HG02943 (cell line): ENCODE measurements around the gene DYNC1I1.
A peak's percentile ranks its signal among the peaks of the same experiment; 100 is the strongest.

ENCODE experiments used
- ATAC-seq: cut with Tn5 transposase; IDR thresholded peaks from one replicate; pipeline ENCODE4 v1.9.1; 2021; ENCODE audit warnings: mild to moderate bottlenecking, low read depth, moderate library complexity; ENCODE audit not compliant: unreplicated experiment

The DYNC1I1 gene

DNA sequence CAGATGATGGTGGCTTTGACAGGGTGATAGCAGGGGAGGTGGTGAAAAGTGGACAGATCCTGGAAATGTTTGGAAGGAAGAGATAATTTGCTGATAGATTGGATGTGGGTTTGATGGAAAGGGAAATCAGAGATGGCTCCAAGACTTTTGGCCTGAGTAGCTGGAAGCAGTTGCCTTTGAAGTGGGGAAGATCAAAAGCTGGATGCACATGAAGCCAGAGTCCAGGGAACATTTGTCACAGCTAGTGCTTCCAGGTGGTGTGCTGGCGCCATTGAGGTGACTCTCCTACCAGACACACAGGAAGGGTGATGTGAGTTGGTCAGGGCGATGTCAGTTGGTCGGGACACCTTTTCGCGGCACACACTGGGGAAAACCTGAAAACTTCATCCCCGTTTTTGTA is 15.9 kb downstream of the DYNC1I1 start:
- no peak for ATAC-seq

- ATAC-seq = no peak
Observed at GRCh38 chr7:95788884-95789283, 16.5 kb downstream of the DYNC1I1 start.

DNA sequence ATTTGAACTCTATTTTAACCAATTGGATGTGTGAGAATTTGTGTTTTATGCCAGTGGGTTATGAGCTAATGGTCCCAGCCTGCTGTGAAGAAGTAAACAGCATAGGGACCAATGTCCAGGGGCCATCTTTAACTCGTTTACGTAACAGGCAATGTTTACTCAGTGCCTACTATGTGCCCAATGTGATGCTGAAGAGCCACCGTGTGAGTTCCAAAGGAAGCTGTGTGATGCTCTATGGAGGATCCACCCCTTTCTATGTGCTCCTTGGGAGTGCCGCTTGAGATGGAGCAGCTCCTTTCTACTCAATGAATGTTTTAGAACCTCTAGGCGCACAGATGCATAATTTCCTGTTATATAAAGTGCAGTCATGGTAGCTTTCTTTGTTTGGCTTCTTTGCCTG is 21.3 kb downstream of the DYNC1I1 start:
- ATAC-seq = no peak

- ATAC-seq = no peak
Observed at GRCh38 chr7:95794917-95795515, 22.7 kb downstream of the DYNC1I1 start.

- no peak for ATAC-seq
Observed at GRCh38 chr7:95796617-95797016, 24.3 kb downstream of the DYNC1I1 start.

DNA sequence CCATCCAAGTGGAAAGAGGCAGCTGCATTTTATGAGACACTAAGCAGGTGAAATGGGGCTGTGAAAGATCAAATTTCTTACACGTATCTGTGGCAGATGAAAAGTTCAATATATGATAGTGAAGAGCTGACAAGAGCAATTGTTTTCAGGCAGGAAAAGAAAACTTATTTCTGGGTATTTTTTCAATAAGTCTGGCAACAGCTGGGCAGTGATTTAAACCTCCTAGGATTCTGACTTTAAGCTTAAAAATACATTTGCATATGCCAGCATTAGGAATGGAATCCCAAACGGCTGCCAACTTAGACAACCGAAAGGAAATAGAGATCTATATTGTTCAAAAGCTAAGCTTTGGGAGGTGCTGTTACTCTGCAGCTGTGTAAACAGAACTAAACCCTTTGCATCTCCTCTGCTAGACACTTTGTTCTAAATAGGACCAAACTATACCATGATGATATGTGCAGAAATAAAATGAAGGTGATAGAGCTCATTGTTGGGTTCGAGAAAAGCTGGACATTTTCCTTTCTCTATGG is 26.1 kb downstream of the DYNC1I1 start:
- ATAC-seq = no peak

DNA sequence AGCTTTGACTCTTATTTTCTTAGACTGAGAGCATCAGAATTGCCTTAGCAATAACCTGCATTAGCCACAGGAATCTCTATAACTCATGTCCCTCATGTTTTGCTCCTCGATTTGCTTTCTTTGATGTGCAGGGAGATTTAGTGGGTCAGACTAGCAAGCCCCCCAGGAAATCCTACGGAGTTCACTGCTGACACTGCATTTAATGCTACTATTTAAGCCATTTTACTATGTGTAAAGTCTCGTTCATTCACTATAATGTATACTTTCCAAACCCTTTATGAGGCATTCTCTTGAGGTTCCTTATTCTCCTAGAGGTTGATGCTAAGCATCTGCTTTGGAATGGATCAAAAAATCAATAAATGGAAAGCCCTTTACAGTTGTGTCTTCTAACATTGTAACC is 28.4 kb downstream of the DYNC1I1 start:
- no peak for ATAC-seq

- ATAC-seq = no peak
Observed at GRCh38 chr7:95802270-95802669, 29.9 kb downstream of the DYNC1I1 start.

- ATAC-seq = no peak
Observed at GRCh38 chr7:95804052-95804451, 31.7 kb downstream of the DYNC1I1 start.

DNA sequence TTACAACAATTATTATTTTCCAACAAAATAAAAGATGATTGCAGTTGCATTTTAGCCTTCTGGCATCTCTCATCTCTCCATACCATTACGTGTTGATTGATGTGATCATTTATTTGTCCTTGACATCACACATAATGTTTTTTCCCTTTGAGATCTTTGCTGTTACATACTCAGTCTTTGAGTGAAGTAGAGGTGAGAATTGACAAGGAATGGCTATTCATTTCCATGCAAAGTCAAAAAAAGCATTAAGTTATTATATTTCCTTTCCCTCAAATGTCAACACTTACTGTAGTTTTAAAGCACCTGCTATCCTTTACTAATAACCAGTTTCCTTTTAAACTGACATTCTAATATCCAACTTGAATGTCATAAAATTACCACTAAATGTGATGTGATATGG is 33.6 kb downstream of the DYNC1I1 start:
- no peak for ATAC-seq

- ATAC-seq = no peak
Observed at GRCh38 chr7:95808396-95808795, 36.0 kb downstream of the DYNC1I1 start.

GRCh38 chr7:95811846-95812445 is 39.6 kb downstream of the DYNC1I1 start:
- ATAC-seq = no peak

DNA sequence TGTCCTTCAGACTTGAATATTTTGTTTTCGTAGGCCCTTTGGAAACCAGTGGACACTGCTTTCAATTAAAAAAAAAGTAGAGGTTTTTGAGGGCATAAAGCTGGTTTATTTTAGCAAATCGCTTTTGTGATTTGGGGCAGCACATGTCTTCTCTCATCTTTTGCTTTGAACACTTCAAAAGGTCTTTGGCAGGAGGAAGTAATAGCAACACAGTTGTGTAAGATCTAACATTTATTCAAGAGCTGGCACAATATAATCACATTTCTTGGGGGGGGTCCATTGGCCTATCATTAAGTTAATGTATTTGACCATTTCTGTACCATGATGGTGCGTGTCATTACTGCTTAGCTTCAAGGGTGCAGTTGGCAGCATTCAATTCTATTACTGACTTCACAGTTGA is 42.4 kb downstream of the DYNC1I1 start:
- no peak for ATAC-seq

GRCh38 chr7:95817866-95818640 is 45.7 kb downstream of the DYNC1I1 start:
- ATAC-seq = no peak

DNA sequence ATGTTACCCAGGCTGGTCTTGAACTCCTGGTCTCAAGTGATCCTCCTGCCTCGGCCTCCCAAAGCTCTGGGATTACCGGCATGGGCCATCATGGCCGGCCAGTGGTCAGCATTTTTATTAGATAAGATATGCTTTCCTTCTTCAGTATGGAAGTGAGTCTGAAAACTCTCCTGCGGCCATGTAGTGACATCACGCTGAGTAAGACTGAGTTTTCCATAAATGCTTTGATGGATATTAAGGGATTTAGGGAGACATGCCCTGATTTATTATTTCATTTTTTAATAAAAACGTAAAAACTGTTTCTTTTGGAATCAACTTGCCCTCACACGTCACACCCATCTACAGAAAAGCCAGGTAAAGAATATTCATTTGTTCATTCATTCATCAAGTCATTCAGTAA is 48.4 kb downstream of the DYNC1I1 start:
- no peak for ATAC-seq

GRCh38 chr7:95822717-95823116 is 50.4 kb downstream of the DYNC1I1 start:
- no peak for ATAC-seq

DNA sequence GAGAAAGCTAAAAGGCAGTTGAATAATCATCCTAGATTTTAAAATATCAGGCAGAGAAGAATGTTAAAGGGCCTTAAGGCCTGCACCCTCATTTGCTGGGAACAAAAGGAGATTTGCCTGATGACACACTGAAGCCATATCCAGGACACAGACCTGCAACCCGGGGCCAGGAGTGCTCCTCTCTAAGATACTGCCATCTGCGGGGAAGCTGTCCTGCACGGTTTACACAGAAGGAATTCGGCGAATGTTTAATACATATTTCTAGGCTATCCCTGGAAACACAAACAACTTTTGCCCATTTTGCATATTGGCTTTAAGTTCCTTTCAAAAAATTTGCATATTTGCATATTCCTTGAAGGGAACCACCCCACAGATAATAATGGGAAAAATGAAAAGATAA is 52.3 kb downstream of the DYNC1I1 start:
- ATAC-seq = no peak

GRCh38 chr7:95828824-95829790 is 56.8 kb downstream of the DYNC1I1 start:
- ATAC-seq = no peak

DNA sequence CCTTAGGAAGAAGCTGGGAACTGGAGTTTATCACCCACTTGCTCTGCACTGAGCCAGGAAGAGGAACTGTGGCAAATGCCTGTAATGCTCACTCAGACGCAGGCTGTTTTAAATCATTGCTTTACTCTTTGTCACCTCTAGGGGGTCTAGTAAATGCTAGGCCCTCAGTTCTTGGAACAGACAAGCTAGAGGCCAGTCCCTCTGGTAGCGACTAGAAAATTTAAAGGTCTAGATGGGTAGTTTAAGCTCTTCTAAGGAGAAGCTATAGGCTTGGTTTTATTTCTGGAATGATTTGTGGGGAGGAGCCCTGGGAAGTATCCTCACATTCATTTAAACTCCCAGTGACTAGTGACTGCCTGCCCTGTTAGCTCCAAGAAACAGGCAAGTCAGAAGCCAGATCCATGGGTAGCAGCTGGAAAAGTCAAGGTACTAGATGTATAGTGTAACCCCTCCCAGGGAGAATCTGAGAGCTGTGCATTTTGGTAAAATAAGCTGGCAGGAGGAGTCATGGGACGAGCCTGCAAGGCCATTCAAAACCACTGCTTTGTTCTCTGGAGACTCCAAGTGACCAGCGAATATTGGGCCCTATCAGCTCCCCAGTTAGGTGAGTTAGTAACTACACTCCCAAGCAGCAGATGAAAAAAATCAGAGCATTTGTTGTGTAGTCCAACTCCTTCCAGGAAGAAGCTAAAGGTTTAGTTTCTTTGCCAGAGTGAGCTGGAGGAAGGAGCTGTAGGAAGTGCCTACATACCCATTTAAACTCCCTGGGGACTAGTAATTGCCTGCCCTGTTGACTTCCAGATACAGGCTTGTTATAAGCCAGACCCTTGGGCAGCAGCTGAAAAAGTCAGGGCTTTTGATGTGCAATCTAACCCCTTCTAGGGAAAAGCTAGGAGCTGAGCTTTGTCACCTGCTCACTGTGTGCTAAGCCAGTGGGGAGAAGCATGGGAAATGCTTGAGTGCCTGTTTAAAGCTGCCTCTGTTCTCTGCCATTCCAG is 68.9 kb downstream of the DYNC1I1 start:
- ATAC-seq = peak; percentile 88
